ENCODE data around the gene DYNC1I1. TPM values are rescaled to one million over a fixed set of nuclear protein-coding genes. Genes with fewer than 3 reads are reported as not detected.

DYNC1I1 gene
- total RNA-seq, 1 experiment from 2014 or later: not detected

DNA sequence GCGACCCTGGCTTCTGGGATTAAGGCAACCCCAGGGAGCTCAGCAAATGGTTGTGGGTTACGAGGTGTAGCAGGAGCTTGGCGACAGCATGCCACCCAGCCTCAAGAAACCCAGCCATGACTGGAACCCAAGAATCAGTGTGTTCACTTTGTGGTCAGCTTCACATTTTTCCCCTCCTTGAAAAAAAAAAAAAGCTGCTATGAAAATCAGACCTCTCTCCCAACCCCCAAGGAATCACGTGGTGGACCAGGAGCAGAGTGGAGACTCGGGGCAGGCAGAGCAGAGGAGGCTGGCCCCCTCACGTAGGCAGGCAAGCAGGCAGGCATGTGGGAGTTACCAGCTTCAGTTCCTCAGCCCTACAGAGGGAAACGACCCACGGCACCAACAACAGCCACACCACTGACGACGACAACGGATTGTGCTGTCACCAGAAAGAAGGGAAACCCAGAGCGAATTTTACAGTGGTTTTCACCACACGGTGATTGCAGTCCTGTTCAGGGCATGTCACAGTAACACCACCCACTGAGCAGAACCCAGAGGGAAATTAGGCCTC lies 346.2 kb downstream of the DYNC1I1 start:
- CTCF ChIA-PET: no interaction called here
- no peak overlapping the region for H3K4me3 ChIP-seq

DNA sequence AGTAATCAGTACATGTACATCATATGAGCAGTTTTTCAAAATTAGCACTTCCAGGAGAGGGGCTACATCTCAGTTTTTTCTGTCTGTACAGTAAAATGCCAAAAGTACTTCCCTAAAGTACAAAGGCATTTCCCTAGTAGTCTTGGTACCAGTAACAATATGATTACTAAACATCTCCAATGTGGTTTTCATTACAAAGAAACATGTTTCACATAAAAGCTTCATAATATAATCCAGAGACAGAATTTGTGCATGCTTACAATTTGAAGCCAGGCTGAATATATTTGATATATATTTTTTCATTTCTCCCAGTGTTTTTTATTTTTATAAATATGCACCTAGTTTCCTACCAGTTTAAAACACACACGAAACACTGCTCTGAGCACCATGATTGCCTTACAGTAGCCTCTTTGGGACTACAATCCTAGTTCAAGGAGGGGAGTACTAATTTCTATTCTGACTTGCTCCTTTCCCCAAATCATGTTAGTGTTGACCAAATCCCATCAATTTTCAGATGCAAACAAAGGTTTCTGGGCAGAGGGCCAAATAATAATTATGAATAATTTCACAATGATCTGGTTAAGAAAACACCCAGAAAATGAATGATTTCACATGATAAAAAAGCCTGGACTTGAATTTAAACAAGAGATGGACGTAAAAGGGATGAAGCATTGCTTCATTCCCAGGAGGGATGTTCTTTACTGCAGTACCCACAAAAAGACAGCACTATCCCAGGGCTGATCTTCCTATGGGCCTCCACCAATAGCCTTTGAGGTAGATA lies 348.3 kb downstream of the DYNC1I1 start:
- H3K79me2 ChIP-seq (ENCODE audit: low read depth): no peaks in the 10 kb centered on the region
- H2AFZ ChIP-seq: no peak overlapping the region
- no peaks in the 10 kb centered on the region for H3F3A ChIP-seq (ENCODE audit: insufficient read depth, low read depth)
- no peak overlapping the region for H3K4me3 ChIP-seq
- H3K27ac ChIP-seq: no peak overlapping the region
- no peak for DNase-seq
- CTCF ChIA-PET: no interaction called here
- no peaks in the 10 kb centered on the region for H3K9me3 ChIP-seq (ENCODE audit: insufficient read depth, low read depth)
- no peak overlapping the region for H3K4me2 ChIP-seq
- no peaks in the 10 kb centered on the region for H3K9me2 ChIP-seq (ENCODE audit: insufficient read depth)
- BruUV-seq (replicated peaks): no TSS peak
- H3K36me3 ChIP-seq (ENCODE audit: low read depth): 0 out of 2 replicates have a peak, but pooled peaks cover 15% of the 10 kb centered on the region
- H3K4me1 ChIP-seq (replicated peaks; ENCODE audit: insufficient read depth): no peaks in the 10 kb centered on the region
- intact Hi-C loops (cut with micrococcal nuclease; ENCODE audit: unreplicated experiment): no loop called here
- POLR2A ChIA-PET (ENCODE audit: unreplicated experiment): no interaction called here
- no peaks in the 10 kb centered on the region for H3K27me3 ChIP-seq (ENCODE audit: insufficient read depth, low read depth)
- TF ChIP-seq EZH2 (IDR thresholded peaks at IDR 0.05; ENCODE audit: low read depth): no peak
- TF ChIP-seq, protein P1, sequence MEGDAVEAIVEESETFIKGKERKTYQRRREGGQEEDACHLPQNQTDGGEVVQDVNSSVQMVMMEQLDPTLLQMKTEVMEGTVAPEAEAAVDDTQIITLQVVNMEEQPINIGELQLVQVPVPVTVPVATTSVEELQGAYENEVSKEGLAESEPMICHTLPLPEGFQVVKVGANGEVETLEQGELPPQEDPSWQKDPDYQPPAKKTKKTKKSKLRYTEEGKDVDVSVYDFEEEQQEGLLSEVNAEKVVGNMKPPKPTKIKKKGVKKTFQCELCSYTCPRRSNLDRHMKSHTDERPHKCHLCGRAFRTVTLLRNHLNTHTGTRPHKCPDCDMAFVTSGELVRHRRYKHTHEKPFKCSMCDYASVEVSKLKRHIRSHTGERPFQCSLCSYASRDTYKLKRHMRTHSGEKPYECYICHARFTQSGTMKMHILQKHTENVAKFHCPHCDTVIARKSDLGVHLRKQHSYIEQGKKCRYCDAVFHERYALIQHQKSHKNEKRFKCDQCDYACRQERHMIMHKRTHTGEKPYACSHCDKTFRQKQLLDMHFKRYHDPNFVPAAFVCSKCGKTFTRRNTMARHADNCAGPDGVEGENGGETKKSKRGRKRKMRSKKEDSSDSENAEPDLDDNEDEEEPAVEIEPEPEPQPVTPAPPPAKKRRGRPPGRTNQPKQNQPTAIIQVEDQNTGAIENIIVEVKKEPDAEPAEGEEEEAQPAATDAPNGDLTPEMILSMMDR (conservative IDR thresholded peaks at IDR 0.05): no peak
- no peaks in the 10 kb centered on the region for H4K20me1 ChIP-seq (ENCODE audit: insufficient read depth)

More for the DNA sequence above, 346.2 kb downstream of the DYNC1I1 start:
- DNase-seq: no peak
- POLR2A ChIA-PET (ENCODE audit: unreplicated experiment): no interaction called here
- Histone ChIP-seq H3K27me3 (ENCODE audit: insufficient read depth, low read depth) (no peaks in the 10 kb centered on the region), H3K27ac (no peak overlapping the region), H3K4me1 (replicated peaks; ENCODE audit: insufficient read depth) (no peaks in the 10 kb centered on the region), H3K9me2 (ENCODE audit: insufficient read depth) (no peaks in the 10 kb centered on the region), H3F3A (ENCODE audit: insufficient read depth, low read depth) (no peaks in the 10 kb centered on the region), H4K20me1 (ENCODE audit: insufficient read depth) (no peaks in the 10 kb centered on the region), H3K9me3 (ENCODE audit: insufficient read depth, low read depth) (no peaks in the 10 kb centered on the region), H3K79me2 (ENCODE audit: low read depth) (no peaks in the 10 kb centered on the region), H3K36me3 (ENCODE audit: low read depth) (0 out of 2 replicates have a peak, but pooled peaks cover 15% of the 10 kb centered on the region), H2AFZ (no peak overlapping the region), H3K4me2 (no peak overlapping the region)
- intact Hi-C loops (cut with micrococcal nuclease; ENCODE audit: unreplicated experiment): no loop called here
- TF ChIP-seq EZH2 (IDR thresholded peaks at IDR 0.05; ENCODE audit: low read depth): no peak
- TF ChIP-seq, protein P1 (conservative IDR thresholded peaks at IDR 0.05): no peak
- BruUV-seq (replicated peaks): no TSS peak

DNA sequence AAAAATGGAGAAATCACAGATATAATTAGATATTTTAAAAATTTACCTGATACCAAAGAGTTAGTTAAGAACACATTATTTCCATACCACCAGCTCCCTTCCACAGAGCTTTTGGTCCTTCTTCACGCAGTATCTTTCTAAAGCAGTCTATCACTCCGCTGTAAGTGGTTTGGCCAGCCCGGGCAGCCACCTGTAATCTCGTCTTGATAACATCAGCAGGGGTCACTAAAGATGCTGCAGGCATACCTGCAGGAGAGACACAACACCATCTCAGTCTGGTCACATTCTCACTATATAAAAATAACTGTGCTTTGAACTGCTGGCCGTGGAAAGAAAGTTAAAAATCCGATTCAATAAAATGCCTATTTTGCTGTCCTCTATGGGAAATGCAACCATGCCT lies 349.4 kb downstream of the DYNC1I1 start:
- H3F3A ChIP-seq (ENCODE audit: insufficient read depth, low read depth): no peaks in the 10 kb centered on the region
- BruUV-seq (replicated peaks): no TSS peak
- H3K4me1 ChIP-seq (replicated peaks; ENCODE audit: insufficient read depth): no peaks in the 10 kb centered on the region
- CTCF ChIA-PET: no interaction called here
- H3K79me2 ChIP-seq (ENCODE audit: low read depth): no peaks in the 10 kb centered on the region
- no peak overlapping the region for H3K27ac ChIP-seq
- 0 out of 2 replicates have a peak, but pooled peaks cover 15% of the 10 kb centered on the region for H3K36me3 ChIP-seq (ENCODE audit: low read depth)
- H3K9me3 ChIP-seq (ENCODE audit: insufficient read depth, low read depth): no peaks in the 10 kb centered on the region
- DNase-seq: no peak
- no peak overlapping the region for H3K4me2 ChIP-seq
- H2AFZ ChIP-seq: no peak overlapping the region
- TF ChIP-seq, protein P1 (conservative IDR thresholded peaks at IDR 0.05): no peak
- TF ChIP-seq EZH2 (IDR thresholded peaks at IDR 0.05; ENCODE audit: low read depth): no peak
- no peaks in the 10 kb centered on the region for H3K27me3 ChIP-seq (ENCODE audit: insufficient read depth, low read depth)
- no peaks in the 10 kb centered on the region for H3K9me2 ChIP-seq (ENCODE audit: insufficient read depth)
- H4K20me1 ChIP-seq (ENCODE audit: insufficient read depth): no peaks in the 10 kb centered on the region
- POLR2A ChIA-PET (ENCODE audit: unreplicated experiment): no interaction called here
- intact Hi-C loops (cut with micrococcal nuclease; ENCODE audit: unreplicated experiment): no loop called here
- H3K4me3 ChIP-seq: no peak overlapping the region
